CD14-positive monocyte (primary cell): Measurements from ENCODE around the gene AIF1. TPM values are rescaled to one million over a fixed set of nuclear protein-coding genes. Genes with fewer than 3 reads are reported as not detected.

ENCODE experiments used
- DNase-seq, 3 donors: peaks; one replicate each; pipeline ENCODE4 v3.0.0-alpha.2; 2011 to 2022
- H2AFZ ChIP-seq: 2 replicates; pipeline ENCODE4 v1.6.0; 2012; ENCODE audit warnings: mild to moderate bottlenecking, low read depth, low read length, inconsistent platforms; ENCODE audit not compliant: insufficient read depth, poor library complexity, severe bottlenecking
- H3K27ac ChIP-seq, 2 donors: 1 replicate in 1 of 2; 2 replicates in 1 of 2; pipeline ENCODE4 v1.5.1; 2012 to 2013; ENCODE audit warnings: low read length in 2 of 2, control low read depth in 1 of 2, inconsistent platforms in 1 of 2, low read depth in 1 of 2, mild to moderate bottlenecking in 1 of 2
- H3K27me3 ChIP-seq, 2 donors: one replicate each; pipeline versions ENCODE4 v1.6.0 to v1.6.1; 2011 to 2013; ENCODE audit warnings: low read length in 2 of 2; ENCODE audit not compliant: control insufficient read depth in 2 of 2, insufficient read depth in 2 of 2
- H3K36me3 ChIP-seq, 2 donors: replicated peaks in 1 of 2; 1 replicate in 1 of 2; 2 replicates in 1 of 2; pipeline versions ENCODE4 v1.5.1 to v1.6.1; 2012 to 2013; ENCODE audit warnings: low read length in 2 of 2, control low read depth in 1 of 2, inconsistent platforms in 1 of 2, mild to moderate bottlenecking in 1 of 2; ENCODE audit not compliant: insufficient read depth in 2 of 2, control insufficient read depth in 1 of 2
- H3K4me1 ChIP-seq, 2 donors: 1 replicate in 1 of 2; 2 replicates in 1 of 2; pipeline versions ENCODE4 v1.5.1 to v1.6.1; 2012 to 2013; ENCODE audit warnings: low read length in 2 of 2, control low read depth in 1 of 2, inconsistent platforms in 1 of 2, mild to moderate bottlenecking in 1 of 2, moderate library complexity in 1 of 2; ENCODE audit not compliant: insufficient read depth in 2 of 2, control insufficient read depth in 1 of 2
- H3K4me2 ChIP-seq: replicated peaks from 2 replicates; pipeline ENCODE3; 2012; ENCODE audit warnings: low read length, moderate library complexity, mild to moderate bottlenecking; ENCODE audit not compliant: poor library complexity, severe bottlenecking; ENCODE audit errors: extremely low read depth
- H3K4me3 ChIP-seq, 3 experiments: fragments of 200-600 bp in 1 of 3; sonication (generic) in 1 of 3; replicated peaks in 1 of 3; 1 replicate in 2 of 3; 2 replicates in 1 of 3; pipeline ENCODE4 v1.5.1; 2011 to 2013; ENCODE audit warnings: low read length in 3 of 3, mild to moderate bottlenecking in 3 of 3, control low read depth in 2 of 3, low read depth in 2 of 3, inconsistent platforms in 1 of 3, moderate library complexity in 1 of 3
- H3K79me2 ChIP-seq: 2 replicates; pipeline ENCODE4 v1.6.0; 2012; ENCODE audit warnings: mild to moderate bottlenecking, control low read depth, inconsistent platforms, low read length, moderate library complexity; ENCODE audit not compliant: insufficient read depth
- H3K9ac ChIP-seq: 2 replicates; pipeline ENCODE4 v1.6.0; 2017; ENCODE audit warnings: low read length, mild to moderate bottlenecking; ENCODE audit not compliant: insufficient read depth, poor library complexity, severe bottlenecking
- H3K9me3 ChIP-seq, 2 donors: replicated peaks in 1 of 2; 1 replicate in 1 of 2; 2 replicates in 1 of 2; pipeline versions ENCODE4 v1.5.1 to v1.6.1; 2012 to 2013; ENCODE audit warnings: low read length in 2 of 2, control low read depth in 1 of 2; ENCODE audit not compliant: control insufficient read depth in 1 of 2, insufficient read depth in 1 of 2
- H4K20me1 ChIP-seq: 2 replicates; pipeline ENCODE4 v1.6.0; 2012; ENCODE audit warnings: mild to moderate bottlenecking, low read length, control low read depth, moderate library complexity; ENCODE audit not compliant: insufficient read depth
- H3K27ac Mint-ChIP-seq, 7 donors: one replicate each; pipeline ENCODE4 v1.8.0; 2020; ENCODE audit warnings: mild to moderate bottlenecking in 7 of 7, mixed read lengths in 7 of 7, moderate library complexity in 6 of 7, inconsistent platforms in 2 of 7
- H3K27me3 Mint-ChIP-seq, 3 donors: one replicate each; pipeline ENCODE4 v1.8.0; 2021 to 2022; ENCODE audit warnings: low read depth in 3 of 3, mild to moderate bottlenecking in 3 of 3, mixed read lengths in 3 of 3, moderate library complexity in 3 of 3, inconsistent platforms in 1 of 3
- H3K36me3 Mint-ChIP-seq, 2 donors: one replicate each; pipeline ENCODE4 v1.8.0; 2020; ENCODE audit warnings: mixed read lengths in 2 of 2, inconsistent platforms in 1 of 2, mild to moderate bottlenecking in 1 of 2
- H3K4me1 Mint-ChIP-seq: one replicate; pipeline ENCODE4 v1.8.0; 2020; ENCODE audit warnings: mild to moderate bottlenecking, mixed read lengths
- H3K4me3 Mint-ChIP-seq, 2 donors: one replicate each; pipeline ENCODE4 v1.8.0; 2020; ENCODE audit warnings: mild to moderate bottlenecking in 2 of 2, mixed read lengths in 2 of 2, moderate library complexity in 1 of 2
- H3K9me3 Mint-ChIP-seq, 7 donors: one replicate each; pipeline ENCODE4 v1.8.0; 2020 to 2022; ENCODE audit warnings: mixed read lengths in 7 of 7, mild to moderate bottlenecking in 6 of 7, moderate library complexity in 6 of 7, inconsistent platforms in 2 of 7
- WGBS: methylation state at CpG from one replicate; pipeline ENCODE4 v1.1.5; 2013; ENCODE audit warnings: missing lambda C conversion rate; ENCODE audit not compliant: insufficient coverage; 5-methylcytosine and 5-hydroxymethylcytosine counted together
- intact Hi-C, 2 donors: fragments of 100-400 bp; cut with micrococcal nuclease; formaldehyde crosslinking; loops; one replicate each; pipeline versions ENCODE4 v1.15.0 to v1.15.1; 2023
- polyA plus RNA-seq, 3 donors: library from polyadenylated mRNA; depleted of rRNA in 1 of 3; unstranded in 2 of 3; stranded (reverse) in 1 of 3; fragments of 300-500 nt in 2 of 3; fragments of >200 nt in 1 of 3; fragmentation: Illumina TruSeq in 2 of 3; gene quantifications; 1 replicate in 2 of 3; 2 replicates in 1 of 3; pipeline ENCODE4 v1.2.3, GENCODE V29; 2012 to 2021
- TF ChIP-seq, protein P1 (sequence below): fragments of 200-600 bp; IDR thresholded peaks from one replicate; pipeline ENCODE4 v1.8.0; 2022; ENCODE audit warnings: antibody characterized with exemption, mild to moderate bottlenecking

Gene AIF1
- polyA plus RNA-seq, 3 donors = 952 to 2,310 (median 2,275) TPM

DNA sequence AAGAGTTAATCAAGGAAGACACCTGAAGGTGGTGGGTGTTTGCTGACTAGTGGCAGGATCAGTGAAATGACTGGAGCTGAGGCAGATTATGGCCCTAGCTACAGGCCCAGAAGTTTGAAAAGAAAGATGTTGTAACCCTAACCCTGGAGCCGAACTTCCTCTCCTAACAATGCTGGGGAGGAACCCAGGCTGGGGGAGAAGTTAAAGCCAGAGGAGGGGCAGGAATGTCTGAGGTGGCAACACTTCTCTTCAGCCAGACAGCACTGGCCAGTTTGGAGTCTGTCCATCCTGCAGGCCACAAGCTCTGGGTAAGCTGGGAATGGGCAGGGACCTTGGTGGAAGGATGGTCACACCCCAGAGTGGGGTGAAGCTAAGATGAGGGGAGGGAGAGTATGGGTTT lies 29.0 kb upstream of the AIF1 start, which contains the start of gene LST1:
LST1 (plus strand) TSS at position 270 of the 400 bp plus-strand sequence. CDS start 1,023 bp downstream, outside the sequence.
- Histone ChIP-seq H3K4me3 (peak within 1 kb of the TSS; percentile 61 to 98 (median 92)), H3K4me2 (peak within 1 kb of the TSS; percentile 99), H3K4me1 (peaks cover 74 to 88% of the 10 kb centered on the region in 2 donors), H3K27me3 (no peaks in the 10 kb centered on the region), H4K20me1 (peaks cover 29% of the 10 kb centered on the region), H3K27ac (peak within 1 kb of the TSS; percentile 80 to 85), H2AFZ (peak within 1 kb of the TSS; percentile 38), H3K79me2 (peaks cover 73% of the 10 kb centered on the region), H3K36me3 (peaks cover 12 to 22% of the 10 kb centered on the region in 2 donors), H3K9ac (peak within 1 kb of the TSS; percentile 73), H3K9me3 (no peaks in the 10 kb centered on the region)
- TF ChIP-seq, protein P1, sequence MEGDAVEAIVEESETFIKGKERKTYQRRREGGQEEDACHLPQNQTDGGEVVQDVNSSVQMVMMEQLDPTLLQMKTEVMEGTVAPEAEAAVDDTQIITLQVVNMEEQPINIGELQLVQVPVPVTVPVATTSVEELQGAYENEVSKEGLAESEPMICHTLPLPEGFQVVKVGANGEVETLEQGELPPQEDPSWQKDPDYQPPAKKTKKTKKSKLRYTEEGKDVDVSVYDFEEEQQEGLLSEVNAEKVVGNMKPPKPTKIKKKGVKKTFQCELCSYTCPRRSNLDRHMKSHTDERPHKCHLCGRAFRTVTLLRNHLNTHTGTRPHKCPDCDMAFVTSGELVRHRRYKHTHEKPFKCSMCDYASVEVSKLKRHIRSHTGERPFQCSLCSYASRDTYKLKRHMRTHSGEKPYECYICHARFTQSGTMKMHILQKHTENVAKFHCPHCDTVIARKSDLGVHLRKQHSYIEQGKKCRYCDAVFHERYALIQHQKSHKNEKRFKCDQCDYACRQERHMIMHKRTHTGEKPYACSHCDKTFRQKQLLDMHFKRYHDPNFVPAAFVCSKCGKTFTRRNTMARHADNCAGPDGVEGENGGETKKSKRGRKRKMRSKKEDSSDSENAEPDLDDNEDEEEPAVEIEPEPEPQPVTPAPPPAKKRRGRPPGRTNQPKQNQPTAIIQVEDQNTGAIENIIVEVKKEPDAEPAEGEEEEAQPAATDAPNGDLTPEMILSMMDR = no peak
- Mint-ChIP-seq H3K4me1 (peaks cover 87% of the 10 kb centered on the region), H3K36me3 (peaks cover 31 to 33% of the 10 kb centered on the region in 2 donors), H3K4me3 (peak within 1 kb of the TSS; percentile 97 to 98), H3K27ac (peak within 1 kb of the TSS; percentile 84 to 97 (median 95)), H3K27me3 (peaks cover 0 to 4% (median 3%) of the 10 kb centered on the region in 3 donors), H3K9me3 (peaks cover 0 to 4% (median 0%) of the 10 kb centered on the region in 7 donors)
- DNase-seq = peak; percentile 71 to 87 (median 84)
- no CpG with 5 or more reads among the region's 1 CpG for WGBS
- intact Hi-C loops = loop anchor here in 1 of 2 donors (2.0 kb wide), 1 partner anchor 27 kb away; no protein-coding TSS in a partner anchor

DNA sequence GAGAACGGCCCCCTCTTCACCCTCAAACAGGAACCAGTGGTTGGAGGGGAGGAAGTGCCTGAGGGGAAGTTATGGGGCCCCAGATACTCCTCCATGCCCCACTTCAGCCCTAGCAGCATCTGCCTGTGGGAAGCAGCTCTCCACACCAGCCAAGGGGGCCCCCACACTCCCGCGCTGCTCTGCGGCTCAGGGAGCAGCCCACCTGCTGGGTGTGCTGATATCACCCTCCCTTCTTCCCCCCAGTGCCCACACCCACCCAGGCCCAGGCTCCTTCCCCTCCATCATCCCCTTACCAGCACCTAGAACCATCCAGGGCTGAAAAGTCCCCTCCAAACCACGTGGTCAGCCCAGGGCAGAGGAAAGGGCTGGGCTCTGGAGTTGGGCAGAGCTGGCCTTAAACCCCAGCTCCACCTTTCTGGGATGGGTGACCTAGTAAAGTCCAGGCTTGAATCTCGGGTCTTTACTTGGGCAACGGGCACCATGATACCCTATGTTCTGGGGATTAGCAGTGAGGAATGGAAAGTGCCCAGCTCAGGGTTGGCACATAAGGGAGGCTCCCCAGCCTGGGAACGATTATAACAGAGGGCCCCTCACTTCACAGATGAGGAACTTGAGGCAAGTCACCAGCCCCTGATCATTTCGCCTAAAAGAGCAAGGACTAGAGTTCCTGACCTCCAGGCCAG lies 28.3 kb upstream of the AIF1 start:
- intact Hi-C loops = loop anchor here in 1 of 2 donors (2.0 kb wide), 1 partner anchor 28 kb away; no protein-coding TSS in a partner anchor
- no peaks in the 10 kb centered on the region for H3K9me3 ChIP-seq
- peaks cover 84% of the 10 kb centered on the region for H3K4me1 Mint-ChIP-seq
- H3K27me3 ChIP-seq = no peaks in the 10 kb centered on the region
- H3K4me3 ChIP-seq = peak overlapping the region; percentile 61 to 98 (median 92)
- H4K20me1 ChIP-seq = peaks cover 34% of the 10 kb centered on the region
- peaks cover 66% of the 10 kb centered on the region for H3K79me2 ChIP-seq
- H3K27me3 Mint-ChIP-seq = peaks cover 0 to 4% (median 3%) of the 10 kb centered on the region in 3 donors
- H3K27ac ChIP-seq = peak overlapping the region; percentile 80 to 85
- H3K4me2 ChIP-seq = peak overlapping the region; percentile 99
- peaks cover 0 to 4% (median 0%) of the 10 kb centered on the region in 7 donors for H3K9me3 Mint-ChIP-seq
- peaks cover 12 to 23% of the 10 kb centered on the region in 2 donors for H3K36me3 ChIP-seq
- peak overlapping the region; percentile 38 for H2AFZ ChIP-seq
- peak overlapping the region; percentile 73 for H3K9ac ChIP-seq
- peak; percentile 61 to 80 (median 73) for DNase-seq
- H3K36me3 Mint-ChIP-seq = peaks cover 32 to 36% of the 10 kb centered on the region in 2 donors
- peak overlapping the region; percentile 97 to 98 for H3K4me3 Mint-ChIP-seq
- TF ChIP-seq, protein P1 = no peak
- 2% methylated on average over 7 of the region's 9 CpGs for WGBS
- peak overlapping the region; percentile 84 to 97 (median 95) for H3K27ac Mint-ChIP-seq
- peaks cover 70 to 84% of the 10 kb centered on the region in 2 donors for H3K4me1 ChIP-seq
